ENCODE results near the gene WNT7B.
A peak's percentile ranks its signal among the peaks of the same experiment; 100 is the strongest.

The WNT7B gene

GRCh38 chr22:46024136-46024840, 47.3 kb upstream of the WNT7B start:
- Histone ChIP-seq H2AFZ (ENCODE audit: low read depth, low read length) (no peak overlapping the region), H3K14ac (ENCODE audit: low read length in 2 of 2) (no peak overlapping the region), H3K36me3 (ENCODE audit: control insufficient read depth in 1 of 2, insufficient read depth in 2 of 2, low read depth in 1 of 2, low read length in 2 of 2) (no peaks in the 10 kb centered on the region), H3K79me1 (replicated peaks; ENCODE audit: low read length, poor library complexity, severe bottlenecking) (no peaks in the 10 kb centered on the region), H3K18ac (ENCODE audit: low read depth in 1 of 2, low read length in 2 of 2) (no peak overlapping the region), H4K8ac (ENCODE audit: low read length) (peak overlapping the region; percentile 33), H3K4me2 (ENCODE audit: low read length, poor library complexity, severe bottlenecking) (no peak overlapping the region), H2BK5ac (ENCODE audit: low read depth, low read length, poor library complexity, severe bottlenecking) (no peak overlapping the region), H3K27me3 (ENCODE audit: control insufficient read depth in 1 of 2, insufficient read depth in 1 of 2, low read length in 2 of 2) (peaks cover 0 to 7% of the 10 kb centered on the region in 2 experiments), H3K4me3 (ENCODE audit: insufficient read depth in 1 of 2, low read depth in 1 of 2, low read length in 2 of 2) (no peak overlapping the region), H2BK120ac (ENCODE audit: low read depth, low read length) (no peak overlapping the region), H3K9me3 (ENCODE audit: control insufficient read depth, low read length) (no peaks in the 10 kb centered on the region), H3K4me1 (ENCODE audit: control insufficient read depth, insufficient read depth, low read depth, low read length) (peaks cover 16% of the 10 kb centered on the region), H2AK5ac (ENCODE audit: low read length, severe bottlenecking) (no peak overlapping the region), H2BK12ac (ENCODE audit: low read length in 2 of 2) (no peak overlapping the region), H3K27ac (ENCODE audit: low read length, poor library complexity, severe bottlenecking) (no peak overlapping the region), H4K91ac (ENCODE audit: low read length) (no peak overlapping the region), H3K4ac (ENCODE audit: low read depth in 1 of 2, low read length in 2 of 2) (no peak overlapping the region), H3K9ac (ENCODE audit: low read length) (no peak overlapping the region), H3K23ac (ENCODE audit: low read length in 2 of 2) (no peak overlapping the region), H2BK15ac (ENCODE audit: low read depth, poor library complexity, severe bottlenecking) (no peak overlapping the region)
- WGBS = 88% methylated on average over 4 of the region's 4 CpGs
- DNase-seq = no peak

- Histone ChIP-seq H3K79me1 (replicated peaks; ENCODE audit: low read length, poor library complexity, severe bottlenecking) (no peaks in the 10 kb centered on the region), H3K36me3 (ENCODE audit: control insufficient read depth in 1 of 2, insufficient read depth in 2 of 2, low read depth in 1 of 2, low read length in 2 of 2) (no peaks in the 10 kb centered on the region), H4K8ac (ENCODE audit: low read length) (no peak overlapping the region), H3K4me2 (ENCODE audit: low read length, poor library complexity, severe bottlenecking) (no peak overlapping the region), H4K91ac (ENCODE audit: low read length) (no peak overlapping the region), H3K9ac (ENCODE audit: low read length) (peak overlapping the region; percentile 15), H2AK5ac (ENCODE audit: low read length, severe bottlenecking) (no peak overlapping the region), H2BK120ac (ENCODE audit: low read depth, low read length) (no peak overlapping the region), H2BK15ac (ENCODE audit: low read depth, poor library complexity, severe bottlenecking) (no peak overlapping the region), H3K4ac (ENCODE audit: low read depth in 1 of 2, low read length in 2 of 2) (no peak overlapping the region), H3K4me1 (ENCODE audit: control insufficient read depth, insufficient read depth, low read depth, low read length) (peaks cover 16% of the 10 kb centered on the region), H3K27me3 (ENCODE audit: control insufficient read depth in 1 of 2, insufficient read depth in 1 of 2, low read length in 2 of 2) (peaks cover 0 to 7% of the 10 kb centered on the region in 2 experiments), H3K4me3 (ENCODE audit: insufficient read depth in 1 of 2, low read depth in 1 of 2, low read length in 2 of 2) (no peak overlapping the region), H2AFZ (ENCODE audit: low read depth, low read length) (no peak overlapping the region), H3K9me3 (ENCODE audit: control insufficient read depth, low read length) (no peaks in the 10 kb centered on the region), H3K23ac (ENCODE audit: low read length in 2 of 2) (no peak overlapping the region), H2BK5ac (ENCODE audit: low read depth, low read length, poor library complexity, severe bottlenecking) (no peak overlapping the region), H2BK12ac (ENCODE audit: low read length in 2 of 2) (no peak overlapping the region), H3K14ac (ENCODE audit: low read length in 2 of 2) (no peak overlapping the region), H3K27ac (ENCODE audit: low read length, poor library complexity, severe bottlenecking) (no peak overlapping the region), H3K18ac (ENCODE audit: low read depth in 1 of 2, low read length in 2 of 2) (peak overlapping the region in 1 of 2 experiments; percentile 14)
- DNase-seq = peak; percentile 81
- 81% methylated on average over 14 of the region's 14 CpGs for WGBS
Measured at GRCh38 chr22:46023558-46023981, 46.6 kb upstream of the WNT7B start.

GRCh38 chr22:46022881-46023512, 46.0 kb upstream of the WNT7B start:
- no peak overlapping the region for H2AFZ ChIP-seq (ENCODE audit: low read depth, low read length)
- no peak overlapping the region for H3K4ac ChIP-seq (ENCODE audit: low read depth in 1 of 2, low read length in 2 of 2)
- H3K27ac ChIP-seq (ENCODE audit: low read length, poor library complexity, severe bottlenecking) = no peak overlapping the region
- H4K8ac ChIP-seq (ENCODE audit: low read length) = no peak overlapping the region
- peaks cover 0 to 7% of the 10 kb centered on the region in 2 experiments for H3K27me3 ChIP-seq (ENCODE audit: control insufficient read depth in 1 of 2, insufficient read depth in 1 of 2, low read length in 2 of 2)
- H2BK12ac ChIP-seq (ENCODE audit: low read length in 2 of 2) = no peak overlapping the region
- no peak overlapping the region for H2BK15ac ChIP-seq (ENCODE audit: low read depth, poor library complexity, severe bottlenecking)
- H3K36me3 ChIP-seq (ENCODE audit: control insufficient read depth in 1 of 2, insufficient read depth in 2 of 2, low read depth in 1 of 2, low read length in 2 of 2) = no peaks in the 10 kb centered on the region
- H3K79me1 ChIP-seq (replicated peaks; ENCODE audit: low read length, poor library complexity, severe bottlenecking) = no peaks in the 10 kb centered on the region
- H2AK5ac ChIP-seq (ENCODE audit: low read length, severe bottlenecking) = no peak overlapping the region
- H3K18ac ChIP-seq (ENCODE audit: low read depth in 1 of 2, low read length in 2 of 2) = no peak overlapping the region
- H3K14ac ChIP-seq (ENCODE audit: low read length in 2 of 2) = no peak overlapping the region
- H3K23ac ChIP-seq (ENCODE audit: low read length in 2 of 2) = no peak overlapping the region
- H2BK5ac ChIP-seq (ENCODE audit: low read depth, low read length, poor library complexity, severe bottlenecking) = no peak overlapping the region
- no peaks in the 10 kb centered on the region for H3K9me3 ChIP-seq (ENCODE audit: control insufficient read depth, low read length)
- no peak overlapping the region for H3K4me3 ChIP-seq (ENCODE audit: insufficient read depth in 1 of 2, low read depth in 1 of 2, low read length in 2 of 2)
- H3K4me2 ChIP-seq (ENCODE audit: low read length, poor library complexity, severe bottlenecking) = no peak overlapping the region
- H3K4me1 ChIP-seq (ENCODE audit: control insufficient read depth, insufficient read depth, low read depth, low read length) = peaks cover 16% of the 10 kb centered on the region
- no peak overlapping the region for H4K91ac ChIP-seq (ENCODE audit: low read length)
- 83% methylated on average over 10 of the region's 10 CpGs for WGBS
- peak overlapping the region; percentile 15 for H3K9ac ChIP-seq (ENCODE audit: low read length)
- no peak overlapping the region for H2BK120ac ChIP-seq (ENCODE audit: low read depth, low read length)
- DNase-seq = no peak

- H2BK15ac ChIP-seq (ENCODE audit: low read depth, poor library complexity, severe bottlenecking) = no peak overlapping the region
- H3K9me3 ChIP-seq (ENCODE audit: control insufficient read depth, low read length) = no peaks in the 10 kb centered on the region
- H3K27ac ChIP-seq (ENCODE audit: low read length, poor library complexity, severe bottlenecking) = no peak overlapping the region
- no peak overlapping the region for H4K91ac ChIP-seq (ENCODE audit: low read length)
- no peak overlapping the region for H2AK5ac ChIP-seq (ENCODE audit: low read length, severe bottlenecking)
- WGBS = 94% methylated on average over 3 of the region's 3 CpGs
- no peak for DNase-seq
- H3K4me3 ChIP-seq (ENCODE audit: insufficient read depth in 1 of 2, low read depth in 1 of 2, low read length in 2 of 2) = no peak overlapping the region
- no peak overlapping the region for H2BK12ac ChIP-seq (ENCODE audit: low read length in 2 of 2)
- H3K14ac ChIP-seq (ENCODE audit: low read length in 2 of 2) = no peak overlapping the region
- no peak overlapping the region for H3K18ac ChIP-seq (ENCODE audit: low read depth in 1 of 2, low read length in 2 of 2)
- H2AFZ ChIP-seq (ENCODE audit: low read depth, low read length) = no peak overlapping the region
- H3K9ac ChIP-seq (ENCODE audit: low read length) = no peak overlapping the region
- no peaks in the 10 kb centered on the region for H3K36me3 ChIP-seq (ENCODE audit: control insufficient read depth in 1 of 2, insufficient read depth in 2 of 2, low read depth in 1 of 2, low read length in 2 of 2)
- no peaks in the 10 kb centered on the region for H3K79me1 ChIP-seq (replicated peaks; ENCODE audit: low read length, poor library complexity, severe bottlenecking)
- peaks cover 7% of the 10 kb centered on the region for H3K4me1 ChIP-seq (ENCODE audit: control insufficient read depth, insufficient read depth, low read depth, low read length)
- H3K4me2 ChIP-seq (ENCODE audit: low read length, poor library complexity, severe bottlenecking) = no peak overlapping the region
- no peak overlapping the region for H2BK5ac ChIP-seq (ENCODE audit: low read depth, low read length, poor library complexity, severe bottlenecking)
- no peak overlapping the region for H3K4ac ChIP-seq (ENCODE audit: low read depth in 1 of 2, low read length in 2 of 2)
- H3K27me3 ChIP-seq (ENCODE audit: control insufficient read depth in 1 of 2, insufficient read depth in 1 of 2, low read length in 2 of 2) = peaks cover 0 to 7% of the 10 kb centered on the region in 2 experiments
- no peak overlapping the region for H3K23ac ChIP-seq (ENCODE audit: low read length in 2 of 2)
- no peak overlapping the region for H2BK120ac ChIP-seq (ENCODE audit: low read depth, low read length)
- no peak overlapping the region for H4K8ac ChIP-seq (ENCODE audit: low read length)
Measured at GRCh38 chr22:46021577-46021976, 44.6 kb upstream of the WNT7B start.
